Gastroesophageal sphincter (tissue), 4 donors: ENCODE measurements around the gene APPL1. TPM values are rescaled to one million over a fixed set of nuclear protein-coding genes. Genes with fewer than 3 reads are reported as not detected.

ENCODE experiments used
- ATAC-seq: fragments of 150-250 bp; one replicate; pipeline ENCODE4 v1.9.1; 2016; ENCODE audit warnings: mild to moderate bottlenecking, moderate library complexity
- H3K27ac ChIP-seq, 4 donors: fragments of 200-600 bp; sonication (generic) in 3 of 4; 1 replicate in 3 of 4; 2 replicates in 1 of 4; pipeline ENCODE4 v1.5.1; 2016 to 2019
- H3K27me3 ChIP-seq: fragments of 200-600 bp; sonication (generic); one replicate; pipeline ENCODE4 v1.5.1; 2019
- H3K36me3 ChIP-seq, 2 donors: fragments of 200-600 bp; sonication (generic); one replicate each; pipeline ENCODE4 v1.5.1; 2019; ENCODE audit warnings: control low read depth in 1 of 2
- H3K4me1 ChIP-seq, 3 donors: fragments of 200-600 bp; sonication (generic); 1 replicate in 2 of 3; 2 replicates in 1 of 3; pipeline ENCODE4 v1.5.1; 2016 to 2019; ENCODE audit warnings: control low read depth in 2 of 3
- H3K4me3 ChIP-seq, 2 donors: fragments of 200-600 bp; sonication (generic); one replicate each; pipeline ENCODE4 v1.5.1; 2019; ENCODE audit warnings: mild to moderate bottlenecking in 1 of 2, moderate library complexity in 1 of 2
- H3K9me3 ChIP-seq, 3 donors: fragments of 200-600 bp; sonication (generic); one replicate each; pipeline ENCODE4 v1.5.1; 2017 to 2019; ENCODE audit warnings: control low read depth in 2 of 3
- CTCF ChIP-seq, 4 experiments: fragments of 200-600 bp in 2 of 4; fragments of 450-650 bp in 2 of 4; sonication (generic) in 1 of 4; IDR thresholded peaks; one replicate each; pipeline ENCODE4 v1.5.1; 2017 to 2019; ENCODE audit warnings: antibody characterized with exemption in 4 of 4, mild to moderate bottlenecking in 2 of 4, moderate library complexity in 2 of 4
- EP300 ChIP-seq: sonication (generic); formaldehyde crosslinking; IDR thresholded peaks from one replicate; pipeline ENCODE4 v1.6.1; 2017; ENCODE audit warnings: antibody characterized with exemption, mild to moderate bottlenecking
- POLR2A ChIP-seq, 2 donors: fragments of 450-650 bp; IDR thresholded peaks; one replicate each; pipeline ENCODE4 v1.6.1; 2017; ENCODE audit warnings: antibody characterized with exemption in 2 of 2, mild to moderate bottlenecking in 2 of 2, moderate library complexity in 1 of 2
- POLR2AphosphoS5 ChIP-seq: sonication (generic); formaldehyde crosslinking; IDR thresholded peaks from one replicate; pipeline ENCODE4 v1.6.1; 2017; ENCODE audit warnings: antibody characterized with exemption
- WGBS, 2 donors: methylation state at CpG; one replicate each; pipeline ENCODE4 v1.1.5; 2018; ENCODE audit warnings: low coverage in 1 of 2; 5-methylcytosine and 5-hydroxymethylcytosine counted together
- total RNA-seq, 4 donors: library from RNA; depleted of rRNA; stranded (reverse); fragments of >200 nt; gene quantifications; one replicate each; pipeline ENCODE4 v1.1.0, GENCODE V29; 2016

Gene APPL1
- 10 to 100 TPM; 39.5 to 59.8 (median 56.1) TPM for total RNA-seq

- TF ChIP-seq EP300 (no peak), CTCF (IDR thresholded peaks at IDR 0.05) (peak in 1 of 4 experiments; percentile 17), POLR2AphosphoS5 (peak; percentile 78), POLR2A (IDR thresholded peaks at IDR 0.05) (peak; percentile 80 to 82)
- WGBS, 2 donors, result 0% methylated on average over 8 to 13 of the region's 71 CpGs
- peak within 1 kb of the TSS; percentile 83 to 98 (median 96) for H3K27ac ChIP-seq
- H3K36me3 ChIP-seq, result no peaks in the 10 kb centered on the region
- peak within 1 kb of the TSS; percentile 67 to 97 for H3K4me3 ChIP-seq
- H3K27me3 ChIP-seq, result no peaks in the 10 kb centered on the region
- peaks cover 0 to 53% (median 9%) of the 10 kb centered on the region in 3 donors for H3K4me1 ChIP-seq
- peak; percentile 99 for ATAC-seq
- H3K9me3 ChIP-seq, result no peaks in the 10 kb centered on the region
Observed at GRCh38 chr3:57227204-57227929, at the start of gene APPL1. Gene APPL1 (plus strand): TSS chr3:57227729. CDS start chr3:57227884, 155 bp downstream.

- no peak for ATAC-seq
- no peaks in the 10 kb centered on the region for H3K9me3 ChIP-seq
- H3K4me3 ChIP-seq, result no peak overlapping the region
- H3K27ac ChIP-seq, result no peak overlapping the region
- WGBS, 2 donors, result 76 to 79% methylated on average over 3 to 5 of the region's 5 CpGs
- H3K36me3 ChIP-seq, result no peaks in the 10 kb centered on the region
- TF ChIP-seq POLR2AphosphoS5 (no peak), CTCF (IDR thresholded peaks at IDR 0.05) (peak in 1 of 4 experiments; percentile 5)
- H3K27me3 ChIP-seq, result peaks cover 8% of the 10 kb centered on the region
- H3K4me1 ChIP-seq, result no peaks in the 10 kb centered on the region
Observed at GRCh38 chr3:57179580-57180410, 47.7 kb upstream of the APPL1 start.

- no peak overlapping the region for H3K4me3 ChIP-seq
- ATAC-seq, result no peak
- 43% methylated on average over 2 to 6 of the region's 6 CpGs for WGBS, 2 donors
- H3K9me3 ChIP-seq, result no peaks in the 10 kb centered on the region
- no peak for TF ChIP-seq POLR2A (IDR thresholded peaks at IDR 0.05)
- TF ChIP-seq CTCF (IDR thresholded peaks at IDR 0.05), result no peak
- TF ChIP-seq POLR2AphosphoS5, result no peak
- TF ChIP-seq EP300, result no peak
- no peaks in the 10 kb centered on the region for H3K36me3 ChIP-seq
- peaks cover 8% of the 10 kb centered on the region for H3K27me3 ChIP-seq
- no peak overlapping the region for H3K27ac ChIP-seq
- H3K4me1 ChIP-seq, result no peaks in the 10 kb centered on the region
Observed at GRCh38 chr3:57184526-57184925, 43.0 kb upstream of the APPL1 start.

GRCh38 chr3:57192028-57192427 lies 35.5 kb upstream of the APPL1 start:
- Histone ChIP-seq H3K27me3 (peaks cover 9% of the 10 kb centered on the region), H3K27ac (no peak overlapping the region), H3K36me3 (no peaks in the 10 kb centered on the region), H3K9me3 (no peaks in the 10 kb centered on the region), H3K4me3 (no peak overlapping the region), H3K4me1 (no peaks in the 10 kb centered on the region)
- WGBS, 2 donors, result 82 to 100% methylated on average over 2 to 3 of the region's 3 CpGs
- ATAC-seq, result no peak
- no peak for TF ChIP-seq POLR2AphosphoS5
- no peak for TF ChIP-seq CTCF (IDR thresholded peaks at IDR 0.05)
- TF ChIP-seq POLR2A (IDR thresholded peaks at IDR 0.05), result no peak
- TF ChIP-seq EP300, result no peak
